Keratinocyte (primary cell): ENCODE measurements around the gene DNAH3. TPM values are rescaled to one million over a fixed set of nuclear protein-coding genes. Genes with fewer than 3 reads are reported as not detected.

Experiments used
- DNase-seq: peaks from one replicate; pipeline ENCODE4 v3.0.0-alpha.2; 2011; ENCODE audit warnings: low read depth, missing footprints, low spot score
- FAIRE-seq: peaks from 2 replicates; lab custom pipeline; 2011; peaks lifted over from hg19 to GRCh38; lab: Jason Lieb, UNC
- H2AFZ ChIP-seq: 2 replicates; pipeline ENCODE4 v1.6.0; 2012; ENCODE audit warnings: low read length, control low read depth, inconsistent platforms; ENCODE audit not compliant: control insufficient read depth
- H3K27ac ChIP-seq: 2 replicates; pipeline ENCODE4 v1.5.1; 2011; ENCODE audit warnings: low read length; ENCODE audit not compliant: control insufficient read depth, insufficient read depth
- H3K27me3 ChIP-seq: 3 replicates; pipeline ENCODE4 v1.6.0; 2011; ENCODE audit warnings: low read length; ENCODE audit not compliant: control insufficient read depth, insufficient read depth; ENCODE audit errors: extremely low read depth
- H3K36me3 ChIP-seq, 2 experiments: 2 replicates in 1 of 2; 3 replicates in 1 of 2; pipeline ENCODE4 v1.5.1; 2011; ENCODE audit warnings: low read length in 2 of 2, mild to moderate bottlenecking in 1 of 2; ENCODE audit not compliant: control insufficient read depth in 2 of 2, insufficient read depth in 2 of 2; ENCODE audit errors: extremely low read depth in 1 of 2
- H3K4me1 ChIP-seq: 3 replicates; pipeline ENCODE4 v1.5.1; 2011; ENCODE audit warnings: low read length; ENCODE audit not compliant: control insufficient read depth, insufficient read depth; ENCODE audit errors: extremely low read depth
- H3K4me2 ChIP-seq: 3 replicates; pipeline ENCODE4 v1.6.0; 2011; ENCODE audit warnings: low read depth, low read length; ENCODE audit not compliant: control insufficient read depth, insufficient read depth; ENCODE audit errors: extremely low read depth
- H3K4me3 ChIP-seq, 3 experiments: fragments of 200-600 bp in 1 of 3; sonication (generic) in 1 of 3; 2 replicates in 2 of 3; 3 replicates in 1 of 3; pipeline ENCODE4 v1.5.1; 2011 to 2016; ENCODE audit warnings: low read length in 3 of 3, mild to moderate bottlenecking in 3 of 3, control low read depth in 2 of 3, inconsistent platforms in 1 of 3, low read depth in 1 of 3, mixed read lengths in 1 of 3, mixed run types in 1 of 3, moderate library complexity in 1 of 3; ENCODE audit not compliant: control insufficient read depth in 2 of 3, insufficient read depth in 2 of 3; ENCODE audit errors: extremely low read depth in 1 of 3
- H3K79me2 ChIP-seq: 2 replicates; pipeline ENCODE4 v1.6.0; 2012; ENCODE audit warnings: low read length; ENCODE audit not compliant: control insufficient read depth, insufficient read depth
- H3K9ac ChIP-seq: 3 replicates; pipeline ENCODE4 v1.6.0; 2011; ENCODE audit warnings: low read length; ENCODE audit not compliant: control insufficient read depth, insufficient read depth; ENCODE audit errors: extremely low read depth
- H3K9me1 ChIP-seq: 3 replicates; pipeline ENCODE4 v1.6.0; 2011; ENCODE audit warnings: low read length; ENCODE audit not compliant: control insufficient read depth, insufficient read depth; ENCODE audit errors: extremely low read depth
- H3K9me3 ChIP-seq: 2 replicates; pipeline ENCODE4 v1.5.1; 2012; ENCODE audit warnings: low read depth, low read length; ENCODE audit not compliant: control insufficient read depth
- H4K20me1 ChIP-seq: 3 replicates; pipeline ENCODE4 v1.6.0; 2011; ENCODE audit warnings: low read length; ENCODE audit not compliant: control insufficient read depth, insufficient read depth; ENCODE audit errors: extremely low read depth
- EZH2 ChIP-seq: IDR thresholded peaks from one replicate; pipeline ENCODE4 v1.6.1; 2012; ENCODE audit warnings: inconsistent platforms, mild to moderate bottlenecking, low read length, moderate library complexity
- dilution Hi-C: fragments of 300-500 bp; cut with MboI; formaldehyde crosslinking; loops from one replicate; pipeline ENCODE4 v1.7.0; 2020; ENCODE audit warnings: low sequenced_read_pairs; ENCODE audit not compliant: extremely low pct_ligation_motif_present
- polyA plus RNA-seq, 5 experiments: library from polyadenylated mRNA; depleted of rRNA in 3 of 5; stranded (reverse) in 3 of 5; stranded (forward) in 1 of 5; unstranded in 1 of 5; fragments of >200 nt; gene quantifications; 1 replicate in 1 of 5; 2 replicates in 3 of 5; 3 replicates in 1 of 5; pipeline versions ENCODE4 v1.2.1 to v1.2.3, GENCODE V29; 2011 to 2012; ENCODE audit warnings: missing spikeins in 2 of 5, low read depth in 1 of 5, low replicate concordance in 1 of 5
- TF ChIP-seq, protein P1 (sequence below), 3 experiments: IDR thresholded peaks in 1 of 3; conservative IDR thresholded peaks in 1 of 3; optimal IDR thresholded peaks in 1 of 3; 2 replicates in 2 of 3; 3 replicates in 1 of 3; pipeline versions ENCODE3 to v1.5.1; 2011; ENCODE audit warnings: low read length in 3 of 3, mild to moderate bottlenecking in 3 of 3, moderate library complexity in 2 of 3, control low read depth in 1 of 3, inconsistent platforms in 1 of 3; ENCODE audit not compliant: insufficient read depth in 2 of 3; ENCODE audit errors: extremely low read depth in 1 of 3

DNAH3 gene
- polyA plus RNA-seq, 1 donor (not counting 4 experiments of a cell fraction or from before 2014, with no cell fraction given) = 1.2 TPM

DNA sequence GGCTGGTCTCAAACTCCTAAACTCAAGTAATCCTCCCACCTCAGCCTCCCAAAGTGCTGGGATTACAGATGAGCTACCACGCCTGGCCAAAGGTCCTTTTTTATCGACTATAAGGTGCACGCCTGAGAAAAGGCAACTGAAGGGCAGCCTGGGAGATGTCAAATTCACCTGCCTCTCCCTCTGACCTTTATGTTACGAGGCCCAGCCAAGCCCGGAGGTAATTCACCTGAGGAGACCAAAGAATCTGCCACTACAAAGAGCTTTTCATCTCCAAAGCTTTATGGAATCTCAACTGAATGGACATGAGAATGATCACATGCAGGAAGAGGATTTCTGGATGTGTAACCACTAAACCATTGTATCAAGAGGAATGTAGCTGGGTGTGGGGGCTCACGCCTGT is 212.9 kb downstream of the DNAH3 start:
- H2AFZ ChIP-seq = no peak overlapping the region
- no peaks in the 10 kb centered on the region for H4K20me1 ChIP-seq
- dilution Hi-C loops = no loop called here
- H3K9me3 ChIP-seq = no peaks in the 10 kb centered on the region
- H3K4me3 ChIP-seq = no peak overlapping the region
- H3K4me2 ChIP-seq = no peak overlapping the region
- H3K79me2 ChIP-seq = no peaks in the 10 kb centered on the region
- H3K36me3 ChIP-seq = no peaks in the 10 kb centered on the region
- no peak for DNase-seq
- no peak overlapping the region for H3K9ac ChIP-seq
- H3K27me3 ChIP-seq = no peaks in the 10 kb centered on the region
- no peaks in the 10 kb centered on the region for H3K9me1 ChIP-seq
- no peak for FAIRE-seq
- TF ChIP-seq, protein P1, sequence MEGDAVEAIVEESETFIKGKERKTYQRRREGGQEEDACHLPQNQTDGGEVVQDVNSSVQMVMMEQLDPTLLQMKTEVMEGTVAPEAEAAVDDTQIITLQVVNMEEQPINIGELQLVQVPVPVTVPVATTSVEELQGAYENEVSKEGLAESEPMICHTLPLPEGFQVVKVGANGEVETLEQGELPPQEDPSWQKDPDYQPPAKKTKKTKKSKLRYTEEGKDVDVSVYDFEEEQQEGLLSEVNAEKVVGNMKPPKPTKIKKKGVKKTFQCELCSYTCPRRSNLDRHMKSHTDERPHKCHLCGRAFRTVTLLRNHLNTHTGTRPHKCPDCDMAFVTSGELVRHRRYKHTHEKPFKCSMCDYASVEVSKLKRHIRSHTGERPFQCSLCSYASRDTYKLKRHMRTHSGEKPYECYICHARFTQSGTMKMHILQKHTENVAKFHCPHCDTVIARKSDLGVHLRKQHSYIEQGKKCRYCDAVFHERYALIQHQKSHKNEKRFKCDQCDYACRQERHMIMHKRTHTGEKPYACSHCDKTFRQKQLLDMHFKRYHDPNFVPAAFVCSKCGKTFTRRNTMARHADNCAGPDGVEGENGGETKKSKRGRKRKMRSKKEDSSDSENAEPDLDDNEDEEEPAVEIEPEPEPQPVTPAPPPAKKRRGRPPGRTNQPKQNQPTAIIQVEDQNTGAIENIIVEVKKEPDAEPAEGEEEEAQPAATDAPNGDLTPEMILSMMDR (optimal IDR thresholded peaks at IDR 0.05 in 1 of 3, IDR thresholded peaks at IDR 0.05 in 1 of 3, conservative IDR thresholded peaks at IDR 0.05 in 1 of 3; ENCODE audit: extremely low read depth in 1 of 3, insufficient read depth in 2 of 3, low read length in 3 of 3) = no peak
- no peak for TF ChIP-seq EZH2
- no peak overlapping the region for H3K27ac ChIP-seq
- peaks cover 14% of the 10 kb centered on the region for H3K4me1 ChIP-seq

DNA sequence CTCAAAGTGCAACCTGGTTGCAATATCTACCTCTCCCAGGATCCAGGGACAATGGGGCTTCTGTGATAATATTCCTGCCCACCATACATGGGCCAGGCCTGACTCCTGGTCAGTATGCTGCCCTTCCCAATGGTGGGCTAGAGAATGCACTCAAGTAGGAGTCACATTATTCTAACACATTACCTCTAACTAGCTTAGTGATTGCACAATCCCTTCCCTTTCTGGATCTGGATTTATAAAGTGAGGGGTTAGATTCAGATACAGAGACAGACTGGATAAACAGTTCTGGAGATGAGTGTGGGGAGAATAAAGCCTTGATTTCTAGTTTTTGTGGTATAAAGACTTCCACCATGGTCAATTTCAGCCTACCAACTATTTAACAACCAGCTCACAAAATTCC is 217.1 kb downstream of the DNAH3 start:
- TF ChIP-seq EZH2 = no peak
- TF ChIP-seq, protein P1 (optimal IDR thresholded peaks at IDR 0.05 in 1 of 3, IDR thresholded peaks at IDR 0.05 in 1 of 3, conservative IDR thresholded peaks at IDR 0.05 in 1 of 3; ENCODE audit: extremely low read depth in 1 of 3, insufficient read depth in 2 of 3, low read length in 3 of 3) = no peak
- Histone ChIP-seq H3K27me3 (no peaks in the 10 kb centered on the region), H3K79me2 (no peaks in the 10 kb centered on the region), H2AFZ (no peak overlapping the region), H3K9me1 (no peaks in the 10 kb centered on the region), H3K4me3 (no peak overlapping the region), H3K36me3 (no peaks in the 10 kb centered on the region), H3K4me1 (peaks cover 2% of the 10 kb centered on the region), H3K9ac (no peak overlapping the region), H3K4me2 (no peak overlapping the region), H3K9me3 (no peaks in the 10 kb centered on the region), H4K20me1 (no peaks in the 10 kb centered on the region), H3K27ac (no peak overlapping the region)
- DNase-seq (no peak), FAIRE-seq (no peak)
- dilution Hi-C loops = no loop called here
